Gastrocnemius medialis (tissue), 4 donors: ENCODE measurements around the gene GPBP1. TPM values are rescaled to one million over a fixed set of nuclear protein-coding genes. Genes with fewer than 3 reads are reported as not detected.

Experiments
- ATAC-seq, 2 donors: fragments of 150-250 bp; one replicate each; pipeline ENCODE4 v1.9.1; 2016
- DNase-seq, 2 donors: peaks; one replicate each; pipeline ENCODE4 v3.0.0-alpha.2; 2019
- H3K27ac ChIP-seq, 4 donors: fragments of 200-600 bp; sonication (generic); 1 replicate in 1 of 4; 2 replicates in 3 of 4; pipeline ENCODE4 v1.5.1; 2016 to 2018; ENCODE audit warnings: mild to moderate bottlenecking in 2 of 4, moderate library complexity in 1 of 4
- H3K27me3 ChIP-seq, 3 donors: fragments of 200-600 bp; sonication (generic) in 2 of 3; 1 replicate in 1 of 3; 2 replicates in 2 of 3; pipeline versions ENCODE4 v1.5.1 to v1.6.0; 2016 to 2019; ENCODE audit warnings: mild to moderate bottlenecking in 1 of 3, moderate library complexity in 1 of 3
- H3K36me3 ChIP-seq, 2 donors: fragments of 200-600 bp; sonication (generic) in 1 of 2; one replicate each; pipeline ENCODE4 v1.5.1; 2017 to 2018
- H3K4me1 ChIP-seq, 2 donors: fragments of 200-600 bp; sonication (generic) in 1 of 2; one replicate each; pipeline ENCODE4 v1.5.1; 2016 to 2017; ENCODE audit warnings: mild to moderate bottlenecking in 2 of 2
- H3K4me3 ChIP-seq, 4 donors: fragments of 200-600 bp; sonication (generic) in 3 of 4; 1 replicate in 1 of 4; 2 replicates in 3 of 4; pipeline ENCODE4 v1.5.1; 2016 to 2019; ENCODE audit warnings: mild to moderate bottlenecking in 2 of 4
- H3K9me3 ChIP-seq, 3 donors: fragments of 200-600 bp; sonication (generic) in 2 of 3; 1 replicate in 1 of 3; 2 replicates in 2 of 3; pipeline ENCODE4 v1.5.1; 2016 to 2019
- CTCF ChIP-seq, 5 experiments: fragments of 450-650 bp in 3 of 5; fragments of 200-600 bp in 2 of 5; sonication (generic) in 2 of 5; IDR thresholded peaks in 4 of 5; conservative IDR thresholded peaks in 1 of 5; 1 replicate in 4 of 5; 2 replicates in 1 of 5; pipeline ENCODE4 v1.5.1; 2016 to 2019; ENCODE audit warnings: antibody characterized with exemption in 5 of 5, mild to moderate bottlenecking in 3 of 5, moderate library complexity in 3 of 5
- POLR2A ChIP-seq, 2 donors: fragments of 450-650 bp; IDR thresholded peaks; one replicate each; pipeline ENCODE4 v1.6.1; 2017; ENCODE audit warnings: antibody characterized with exemption in 2 of 2, mild to moderate bottlenecking in 2 of 2, moderate library complexity in 2 of 2
- in situ Hi-C, 4 donors: fragments of 200-750 bp; cut with MboI; loops; one replicate each; pipeline versions ENCODE4 v1.15.0 to v1.8.0; 2017; ENCODE audit warnings: low sequenced_read_pairs in 4 of 4
- intact Hi-C: fragments of 100-400 bp; cut with DNase I; formaldehyde crosslinking; loops from one replicate; pipeline ENCODE4 v1.15.1; 2023; ENCODE audit warnings: low total_unique reads
- total RNA-seq, 4 donors: library from RNA; depleted of rRNA; stranded (reverse); fragments of >200 nt; gene quantifications; one replicate each; pipeline versions ENCODE4 v1.1.0 to v1.2.3, GENCODE V29; 2016

The GPBP1 gene
- total RNA-seq, 4 donors from 2014 or later: 40.4 to 58.0 (median 50.5) TPM

- in situ Hi-C loops: loop anchor here in 3 of 4 donors (25.0 kb wide), 3 partner anchors 938 to 1888 kb away; partner anchors contain the start of genes IL6ST (in 2 of the 3), DHX29 (in 1 of the 3) and MTREX (in 1 of the 3)
These were observed 26.0 kb downstream of the GPBP1 start for GRCh38 chr5:57199866-57200265.

GRCh38 chr5:57202811-57203210, 29.0 kb downstream of the GPBP1 start:
- Histone ChIP-seq H3K4me3 (no peak overlapping the region), H3K4me1 (peaks cover 36 to 48% of the 10 kb centered on the region in 2 donors), H3K27ac (peak overlapping the region in 1 of 4 donors; percentile 42), H3K27me3 (no peaks in the 10 kb centered on the region), H3K9me3 (no peaks in the 10 kb centered on the region), H3K36me3 (no peaks in the 10 kb centered on the region)
- TF ChIP-seq CTCF (IDR thresholded peaks at IDR 0.05 in 4 of 5, conservative IDR thresholded peaks at IDR 0.05 in 1 of 5) (no peak), POLR2A (IDR thresholded peaks at IDR 0.05) (no peak)
- intact Hi-C loops (no loop called here), in situ Hi-C loops (loop anchor here in 2 of 4 donors (25.0 kb wide), 2 partner anchors 941 to 1891 kb away; partner anchors contain the start of genes DHX29 (in 1 of the 2) and MTREX (in 1 of the 2))
- ATAC-seq: no peak
- no peak for DNase-seq

More at GRCh38 chr5:57199866-57200265, 26.0 kb downstream of the GPBP1 start:
- intact Hi-C loops: no loop called here
- Histone ChIP-seq H3K9me3 (no peaks in the 10 kb centered on the region), H3K4me3 (no peak overlapping the region), H3K27me3 (no peaks in the 10 kb centered on the region), H3K36me3 (no peaks in the 10 kb centered on the region), H3K27ac (peak overlapping the region in 1 of 4 donors; percentile 13), H3K4me1 (peaks cover 21 to 35% of the 10 kb centered on the region in 2 donors)
- DNase-seq (no peak), ATAC-seq (no peak)
- TF ChIP-seq POLR2A (IDR thresholded peaks at IDR 0.05): no peak
- TF ChIP-seq CTCF (IDR thresholded peaks at IDR 0.05 in 4 of 5, conservative IDR thresholded peaks at IDR 0.05 in 1 of 5): no peak

- H3K4me1 ChIP-seq: peaks cover 50 to 57% of the 10 kb centered on the region in 2 donors
- TF ChIP-seq CTCF (IDR thresholded peaks at IDR 0.05 in 4 of 5, conservative IDR thresholded peaks at IDR 0.05 in 1 of 5) (no peak), POLR2A (IDR thresholded peaks at IDR 0.05) (no peak)
- in situ Hi-C loops (loop anchor here in 2 of 4 donors (25.0 kb wide), 2 partner anchors 945 to 1895 kb away; partner anchors contain the start of genes DHX29 (in 1 of the 2) and MTREX (in 1 of the 2)), intact Hi-C loops (no loop called here)
- no peak overlapping the region for H3K4me3 ChIP-seq
- no peaks in the 10 kb centered on the region for H3K27me3 ChIP-seq
- DNase-seq: no peak
- H3K9me3 ChIP-seq: no peaks in the 10 kb centered on the region
- no peak for ATAC-seq
- no peaks in the 10 kb centered on the region for H3K36me3 ChIP-seq
- no peak overlapping the region for H3K27ac ChIP-seq
These were observed 33.3 kb downstream of the GPBP1 start for GRCh38 chr5:57207007-57207653.

- in situ Hi-C loops: loop anchor here in 2 of 4 donors (25.0 kb wide), 2 partner anchors 945 to 1895 kb away; partner anchors contain the start of genes DHX29 (in 1 of the 2) and MTREX (in 1 of the 2)
- Histone ChIP-seq H3K4me3 (no peak overlapping the region), H3K4me1 (peaks cover 50 to 52% of the 10 kb centered on the region in 2 donors), H3K9me3 (no peaks in the 10 kb centered on the region), H3K27ac (no peak overlapping the region), H3K36me3 (no peaks in the 10 kb centered on the region), H3K27me3 (no peaks in the 10 kb centered on the region)
- DNase-seq (no peak), ATAC-seq (peak in 1 of 2 donors; percentile 68)
- intact Hi-C loops: no loop called here
- no peak for TF ChIP-seq CTCF (IDR thresholded peaks at IDR 0.05 in 4 of 5, conservative IDR thresholded peaks at IDR 0.05 in 1 of 5)
- TF ChIP-seq POLR2A (IDR thresholded peaks at IDR 0.05): no peak
These were observed 33.8 kb downstream of the GPBP1 start for GRCh38 chr5:57207681-57208080.
